ENCODE measurements around the gene CCDC169.
"Not testable (repeated sequence)": the region's sequence is repeated elsewhere in the genome, so short reads cannot be mapped to it uniquely, and the experiment has no call there.

Gene CCDC169

GRCh38 chr13:36297366-36298338, at the start of gene CCDC169:
TSS of gene CCDC169 (minus strand) at chr13:36297814. CDS start at chr13:36297719, 95 bp downstream.
- no peak for FAIRE-seq

- no peak for FAIRE-seq
Observed at GRCh38 chr13:36346222-36347083, 48.8 kb upstream of the CCDC169 start, which contains the start of gene SPART. TSS of gene SPART (minus strand) at chr13:36346394. CDS start at chr13:36335830, 10,564 bp downstream.

GRCh38 chr13:36345438-36346221, 48.0 kb upstream of the CCDC169 start:
- FAIRE-seq = no peak

GRCh38 chr13:36344886-36345437, 47.3 kb upstream of the CCDC169 start:
- no peak for FAIRE-seq

- FAIRE-seq = no peak
Observed at GRCh38 chr13:36344173-36344572, 46.6 kb upstream of the CCDC169 start.

GRCh38 chr13:36343766-36344165, 46.2 kb upstream of the CCDC169 start:
- no peak for FAIRE-seq

- no peak for FAIRE-seq
Observed at GRCh38 chr13:36342715-36343114, 45.1 kb upstream of the CCDC169 start.

GRCh38 chr13:36341718-36342117, 44.1 kb upstream of the CCDC169 start:
- FAIRE-seq = no peak

GRCh38 chr13:36339600-36340155, 42.1 kb upstream of the CCDC169 start:
- FAIRE-seq = no peak

- FAIRE-seq = no peak
Observed at GRCh38 chr13:36337938-36338641, 40.5 kb upstream of the CCDC169 start.

- no peak for FAIRE-seq
Observed at GRCh38 chr13:36332986-36333385, 35.4 kb upstream of the CCDC169 start.

GRCh38 chr13:36332255-36332654, 34.6 kb upstream of the CCDC169 start:
- not testable (repeated sequence) for FAIRE-seq

- FAIRE-seq = no peak
Observed at GRCh38 chr13:36331280-36331679, 33.7 kb upstream of the CCDC169 start.

GRCh38 chr13:36329361-36329760, 31.7 kb upstream of the CCDC169 start:
- FAIRE-seq = no peak

- FAIRE-seq = no peak
Observed at GRCh38 chr13:36328821-36329220, 31.2 kb upstream of the CCDC169 start.

- FAIRE-seq = no peak
Observed at GRCh38 chr13:36325912-36326311, 28.3 kb upstream of the CCDC169 start.

GRCh38 chr13:36324881-36325280, 27.3 kb upstream of the CCDC169 start:
- FAIRE-seq = not testable (repeated sequence)

- FAIRE-seq = no peak
Observed at GRCh38 chr13:36323951-36324566, 26.4 kb upstream of the CCDC169 start.

- no peak for FAIRE-seq
Observed at GRCh38 chr13:36323408-36323807, 25.8 kb upstream of the CCDC169 start.

GRCh38 chr13:36319793-36320192, 22.2 kb upstream of the CCDC169 start:
- not testable (repeated sequence) for FAIRE-seq

All from colon (tissue), 2 donors.